Lung (tissue), 13 donors: Measurements from ENCODE around the gene FGF21. TPM values are rescaled to one million over a fixed set of nuclear protein-coding genes. Genes with fewer than 3 reads are reported as not detected.

Experiments
- ATAC-seq: fragments of 200-7000 bp; cut with Tn5 transposase; one replicate; pipeline ENCODE4 v1.9.1; 2020; ENCODE audit warnings: moderate number of reproducible peaks; ENCODE audit not compliant: insufficient read depth, low FRiP score
- DNase-seq, 3 donors: peaks; one replicate each; pipeline ENCODE4 v3.0.0-alpha.2; 2013 to 2017
- H3K27ac ChIP-seq, 2 donors: one replicate each; pipeline ENCODE4 v1.5.1; 2013; ENCODE audit warnings: mild to moderate bottlenecking in 2 of 2, moderate library complexity in 2 of 2, control low read depth in 1 of 2, inconsistent platforms in 1 of 2, low read depth in 1 of 2, low read length in 1 of 2
- H3K27me3 ChIP-seq, 3 donors: one replicate each; pipeline ENCODE4 v1.5.1; 2013; ENCODE audit warnings: low read length in 2 of 3; ENCODE audit not compliant: control insufficient read depth in 3 of 3, insufficient read depth in 3 of 3
- H3K36me3 ChIP-seq, 4 donors: one replicate each; pipeline ENCODE4 v1.5.1; 2013; ENCODE audit warnings: low read length in 4 of 4, mild to moderate bottlenecking in 1 of 4, moderate library complexity in 1 of 4; ENCODE audit not compliant: control insufficient read depth in 4 of 4, insufficient read depth in 4 of 4
- H3K4me1 ChIP-seq, 5 donors: one replicate each; pipeline ENCODE4 v1.5.1; 2013; ENCODE audit warnings: low read length in 5 of 5, mild to moderate bottlenecking in 2 of 5, moderate library complexity in 1 of 5; ENCODE audit not compliant: control insufficient read depth in 5 of 5, insufficient read depth in 5 of 5
- H3K4me3 ChIP-seq: one replicate; pipeline ENCODE4 v1.5.1; 2013; ENCODE audit warnings: mild to moderate bottlenecking, control low read depth, moderate library complexity
- H3K9ac ChIP-seq, 2 donors: one replicate each; pipeline ENCODE4 v1.5.1; 2013; ENCODE audit warnings: low read length in 2 of 2, control low read depth in 1 of 2; ENCODE audit not compliant: insufficient read depth in 1 of 2
- H3K9me3 ChIP-seq, 4 donors: one replicate each; pipeline ENCODE4 v1.5.1; 2013; ENCODE audit warnings: low read length in 3 of 4, mild to moderate bottlenecking in 1 of 4, moderate library complexity in 1 of 4; ENCODE audit not compliant: control insufficient read depth in 4 of 4, insufficient read depth in 3 of 4
- CTCF ChIP-seq: IDR thresholded peaks from 2 replicates; pipeline ENCODE4 v1.5.1; 2012; ENCODE audit warnings: mild to moderate bottlenecking; ENCODE audit errors: control extremely low read depth, extremely low read depth
- WGBS, 2 donors: extraction: QIAGEN DNeasy Blood & Tissue Kit; methylation state at CpG; one replicate each; pipeline ENCODE4 v1.1.7; 2013; 5-methylcytosine and 5-hydroxymethylcytosine counted together
- polyA plus RNA-seq, 2 donors: library from polyadenylated mRNA; stranded (reverse); fragments of 200-250 nt; gene quantifications; one replicate each; pipeline ENCODE4 v1.2.1, GENCODE V29; 2013
- small RNA-seq: library from RNA; depleted of rRNA; stranded (forward); fragments of <200 nt; gene quantifications from one replicate; pipeline ENCODE3, GENCODE V24; 2014; ENCODE audit warnings: low replicate concordance
- total RNA-seq, 2 donors: library from RNA; depleted of rRNA in 1 of 2; stranded (reverse); fragments of >200 nt in 1 of 2; gene quantifications; one replicate each; pipeline ENCODE4 v1.2.1, GENCODE V29; 2014 to 2021
- donor health status: control.
- donor health status: control.
- donor health status: Bipolar disorder and iron deficiency.
- donor health status: healthy.
- donor health status: DM: yes; HTN: yes; CAD: no.

FGF21 gene
- total and polyA plus RNA-seq, 4 donors, result not detected

- DNase-seq (no peak), ATAC-seq (no peak)
- TF ChIP-seq CTCF, result no peak
- no peaks in the 10 kb centered on the region for H3K9me3 ChIP-seq
- no peak overlapping the region for H3K9ac ChIP-seq
- no peak overlapping the region for H3K4me3 ChIP-seq
- 87 to 92% methylated on average over 13 of the region's 13 CpGs for WGBS, 2 donors
- H3K36me3 ChIP-seq, result peaks cover 0 to 2% (median 0%) of the 10 kb centered on the region in 4 donors
- no peaks in the 10 kb centered on the region for H3K27me3 ChIP-seq
- H3K27ac ChIP-seq, result no peak overlapping the region
- peaks cover 0 to 4% (median 3%) of the 10 kb centered on the region in 5 donors for H3K4me1 ChIP-seq
Observed at GRCh38 chr19:48807590-48808308, 52.4 kb downstream of the FGF21 start.

Small RNA genes lying within 50 kb of the gene (small RNA-seq; reads per million reads assigned to genes)
- gene RNU6-317P, result not detected

Other genes starting within 250 kb of the FGF21 start
- 10 to 100 TPM in 1 of 2 donors, 1 to 10 TPM in 1; 3.1 to 10.7 TPM for gene LMTK3, start 243.7 kb upstream of the FGF21 start, total RNA-seq
- 1 to 10 TPM; 1.9 to 6.5 TPM for gene LMTK3, start 243.7 kb upstream of the FGF21 start, polyA plus RNA-seq
- 10 to 100 TPM in 1 of 2 donors, 1 to 10 TPM in 1; 1.2 to 10.5 TPM for gene SULT2B1, start 203.4 kb upstream of the FGF21 start, total RNA-seq
- gene SULT2B1, start 203.4 kb upstream of the FGF21 start, polyA plus RNA-seq, result 10 to 100 TPM; 10.9 to 22.9 TPM
- gene SPACA4, start 148.8 kb upstream of the FGF21 start, total RNA-seq, result not detected
- under 1 TPM; 0.03 to 0.16 TPM for gene SPACA4, start 148.8 kb upstream of the FGF21 start, polyA plus RNA-seq
- 10 to 100 TPM; 22.2 to 41.1 TPM for gene FAM83E, start 140.4 kb upstream of the FGF21 start, total RNA-seq
- gene FAM83E, start 140.4 kb upstream of the FGF21 start, polyA plus RNA-seq, result 10 to 100 TPM; 32.3 to 43.8 TPM
- 1,000 to 10,000 TPM; 1,019 to 1,119 TPM for gene RPL18, start 136.3 kb upstream of the FGF21 start, total RNA-seq
- 1,000 to 10,000 TPM; 1,696 to 3,542 TPM for gene RPL18, start 136.3 kb upstream of the FGF21 start, polyA plus RNA-seq
- gene SPHK2, start 136.0 kb upstream of the FGF21 start, total RNA-seq, result 10 to 100 TPM; 10.3 to 35.3 TPM
- gene SPHK2, start 136.0 kb upstream of the FGF21 start, polyA plus RNA-seq, result 10 to 100 TPM; 18.3 to 19.8 TPM
- 10 to 100 TPM in 1 of 2 donors, 1 to 10 TPM in 1; 9.4 to 10.3 TPM for gene DBP, start 118.1 kb upstream of the FGF21 start, total RNA-seq
- 10 to 100 TPM in 1 of 2 donors, 1 to 10 TPM in 1; 6.8 to 16.8 TPM for gene DBP, start 118.1 kb upstream of the FGF21 start, polyA plus RNA-seq
- 1 to 10 TPM in 1 of 2 donors, under 1 TPM in 1; 0.88 to 5.4 TPM for gene CA11, start 109.3 kb upstream of the FGF21 start, total RNA-seq
- 10 to 100 TPM in 1 of 2 donors, 1 to 10 TPM in 1; 4.8 to 13.0 TPM for gene CA11, start 109.3 kb upstream of the FGF21 start, polyA plus RNA-seq
- gene NTN5, start 82.5 kb upstream of the FGF21 start, total RNA-seq, result under 1 TPM; 0.26 to 0.28 TPM
- gene NTN5, start 82.5 kb upstream of the FGF21 start, polyA plus RNA-seq, result under 1 TPM; 0.11 to 0.28 TPM
- gene FUT2, start 59.6 kb upstream of the FGF21 start, total RNA-seq, result 1 to 10 TPM in 1 of 2 donors, under 1 TPM in 1; 0.40 to 5.6 TPM
- gene FUT2, start 59.6 kb upstream of the FGF21 start, polyA plus RNA-seq, result 1 to 10 TPM; 4.4 to 6.5 TPM
- 1 to 10 TPM; 1.3 to 1.5 TPM for gene MAMSTR, start 35.8 kb upstream of the FGF21 start, total RNA-seq
- 1 to 10 TPM in 1 of 2 donors, under 1 TPM in 1; 0.48 to 1.2 TPM for gene MAMSTR, start 35.8 kb upstream of the FGF21 start, polyA plus RNA-seq
- gene RASIP1, start 14.9 kb upstream of the FGF21 start, total RNA-seq, result 10 to 100 TPM; 26.2 to 32.8 TPM
- gene RASIP1, start 14.9 kb upstream of the FGF21 start, polyA plus RNA-seq, result 10 to 100 TPM; 24.7 to 37.9 TPM
- gene IZUMO1, start 8.6 kb upstream of the FGF21 start, total RNA-seq, result 1 to 10 TPM; 1.2 to 3.1 TPM
- 1 to 10 TPM in 1 of 2 donors, under 1 TPM in 1; 0.97 to 2.4 TPM for gene IZUMO1, start 8.6 kb upstream of the FGF21 start, polyA plus RNA-seq
- gene FUT1, start 2.9 kb upstream of the FGF21 start, total RNA-seq, result 10 to 100 TPM in 1 of 2 donors, 1 to 10 TPM in 1; 5.1 to 12.4 TPM
- 1 to 10 TPM; 5.5 to 8.6 TPM for gene FUT1, start 2.9 kb upstream of the FGF21 start, polyA plus RNA-seq
- 10 to 100 TPM; 36.5 to 93.7 TPM for gene BCAT2, start 55.5 kb downstream of the FGF21 start, total RNA-seq
- 10 to 100 TPM; 63.9 to 72.7 TPM for gene BCAT2, start 55.5 kb downstream of the FGF21 start, polyA plus RNA-seq
- 10 to 100 TPM; 12.8 to 17.9 TPM for gene HSD17B14, start 81.0 kb downstream of the FGF21 start, total RNA-seq
- gene HSD17B14, start 81.0 kb downstream of the FGF21 start, polyA plus RNA-seq, result 10 to 100 TPM in 1 of 2 donors, 1 to 10 TPM in 1; 9.0 to 39.1 TPM
- 10 to 100 TPM in 1 of 2 donors, 1 to 10 TPM in 1; 8.4 to 57.7 TPM for gene PLEKHA4, start 113.1 kb downstream of the FGF21 start, total RNA-seq
- gene PLEKHA4, start 113.1 kb downstream of the FGF21 start, polyA plus RNA-seq, result 10 to 100 TPM; 19.3 to 22.0 TPM
- gene PPP1R15A, start 116.9 kb downstream of the FGF21 start, total RNA-seq, result 100 to 1,000 TPM; 101 to 104 TPM
- 100 to 1,000 TPM; 203 to 208 TPM for gene PPP1R15A, start 116.9 kb downstream of the FGF21 start, polyA plus RNA-seq
- gene TULP2, start 143.2 kb downstream of the FGF21 start, total RNA-seq, result under 1 TPM; 0.31 to 0.54 TPM
- under 1 TPM; 0.13 to 0.20 TPM for gene TULP2, start 143.2 kb downstream of the FGF21 start, polyA plus RNA-seq
- gene NUCB1, start 144.8 kb downstream of the FGF21 start, total RNA-seq, result 100 to 1,000 TPM; 214 to 346 TPM
- gene NUCB1, start 144.8 kb downstream of the FGF21 start, polyA plus RNA-seq, result 100 to 1,000 TPM; 362 to 367 TPM
- gene DHDH, start 178.2 kb downstream of the FGF21 start, total RNA-seq, result 1 to 10 TPM in 1 of 2 donors, under 1 TPM in 1; 0.51 to 2.8 TPM
- 1 to 10 TPM in 1 of 2 donors, under 1 TPM in 1; 1.00 to 6.0 TPM for gene DHDH, start 178.2 kb downstream of the FGF21 start, polyA plus RNA-seq
- 100 to 1,000 TPM in 1 of 2 donors, 10 to 100 TPM in 1; 25.9 to 109 TPM for gene BAX, start 199.4 kb downstream of the FGF21 start, total RNA-seq
- gene BAX, start 199.4 kb downstream of the FGF21 start, polyA plus RNA-seq, result 100 to 1,000 TPM in 1 of 2 donors, 10 to 100 TPM in 1; 99.0 to 121 TPM
- 1,000 to 10,000 TPM; 2,880 to 6,540 TPM for gene FTL, start 209.8 kb downstream of the FGF21 start, total RNA-seq
- gene FTL, start 209.8 kb downstream of the FGF21 start, polyA plus RNA-seq, result over 10,000 TPM; 17,775 to 22,369 TPM
- 10 to 100 TPM; 34.1 to 49.7 TPM for gene GYS1, start 237.8 kb downstream of the FGF21 start, total RNA-seq
- gene GYS1, start 237.8 kb downstream of the FGF21 start, polyA plus RNA-seq, result 10 to 100 TPM; 22.7 to 29.7 TPM
- gene RUVBL2, start 238.4 kb downstream of the FGF21 start, total RNA-seq, result 100 to 1,000 TPM in 1 of 2 donors, 10 to 100 TPM in 1; 85.6 to 108 TPM
- gene RUVBL2, start 238.4 kb downstream of the FGF21 start, polyA plus RNA-seq, result 100 to 1,000 TPM in 1 of 2 donors, 10 to 100 TPM in 1; 80.7 to 112 TPM